ENCODE data around the gene PRSS53.

The PRSS53 gene

GRCh38 chr16:31117384-31118222 lies 28.9 kb upstream of the PRSS53 start, which contains the start of gene KAT8:
KAT8 (plus strand) TSS chr16:31117664; CDS start chr16:31117682, 18 bp downstream.
- peak within 1 kb of the TSS; percentile 92 for H3K4me2 ChIP-seq (ENCODE audit: insufficient read depth, low read length)
- H3K36me3 ChIP-seq (ENCODE audit: insufficient read depth, low read length) = peaks cover 50% of the 10 kb centered on the region
- peak within 1 kb of the TSS; percentile 69; the same call in 1 of the 2 replicates for H2AFZ ChIP-seq (ENCODE audit: low read depth, low read length)
- ATAC-seq (ENCODE audit: insufficient read depth, low read depth) = peak; percentile 94
- H3K4me1 ChIP-seq (ENCODE audit: insufficient read depth, low read length) = peaks cover 29% of the 10 kb centered on the region
- peak; percentile 98 for DNase-seq
- H3K27me3 ChIP-seq (ENCODE audit: insufficient read depth, low read length, poor library complexity) = no peaks in the 10 kb centered on the region
- H3K27ac ChIP-seq (ENCODE audit: low read length) = peak within 1 kb of the TSS; percentile 84
- peaks cover 16% of the 10 kb centered on the region for H4K20me1 ChIP-seq (ENCODE audit: insufficient read depth, low read length)
- H3K79me2 ChIP-seq (ENCODE audit: insufficient read depth, low read length) = peaks cover 34% of the 10 kb centered on the region
- TF ChIP-seq CTCF (IDR thresholded peaks at IDR 0.05; ENCODE audit: borderline replicate concordance, extremely low read depth, low read length, poor library complexity, severe bottlenecking) (no peak), EZH2 (IDR thresholded peaks at IDR 0.05; ENCODE audit: borderline replicate concordance, low read depth, low read length, severe bottlenecking) (no peak)
- peak within 1 kb of the TSS; percentile 56 for H3K9ac ChIP-seq (ENCODE audit: low read depth, low read length)
- H3K4me3 ChIP-seq (ENCODE audit: low read depth in 1 of 2, low read length in 2 of 2) = peak within 1 kb of the TSS; percentile 62
- no peaks in the 10 kb centered on the region for H3K9me3 ChIP-seq (ENCODE audit: insufficient read depth, low read length, severe bottlenecking)

- H3K36me3 ChIP-seq (ENCODE audit: insufficient read depth, low read length) = peaks cover 50% of the 10 kb centered on the region
- no peak for ATAC-seq (ENCODE audit: insufficient read depth, low read depth)
- H3K9ac ChIP-seq (ENCODE audit: low read depth, low read length) = no peak overlapping the region
Measured at GRCh38 chr16:31114468-31114867, 25.7 kb upstream of the PRSS53 start.

GRCh38 chr16:31113121-31114120 lies 24.7 kb upstream of the PRSS53 start:
- Histone ChIP-seq H2AFZ (ENCODE audit: low read depth, low read length) (no peak overlapping the region), H3K4me2 (ENCODE audit: insufficient read depth, low read length) (no peak overlapping the region), H3K36me3 (ENCODE audit: insufficient read depth, low read length) (peaks cover 42% of the 10 kb centered on the region), H3K9ac (ENCODE audit: low read depth, low read length) (no peak overlapping the region; the same call in 1 of the 2 replicates), H3K79me2 (ENCODE audit: insufficient read depth, low read length) (peaks cover 32% of the 10 kb centered on the region), H3K9me3 (ENCODE audit: insufficient read depth, low read length, severe bottlenecking) (no peaks in the 10 kb centered on the region), H3K4me3 (ENCODE audit: low read depth in 1 of 2, low read length in 2 of 2) (no peak overlapping the region), H3K4me1 (ENCODE audit: insufficient read depth, low read length) (peaks cover 33% of the 10 kb centered on the region), H3K27me3 (ENCODE audit: insufficient read depth, low read length, poor library complexity) (no peaks in the 10 kb centered on the region), H4K20me1 (ENCODE audit: insufficient read depth, low read length) (peaks cover 6% of the 10 kb centered on the region), H3K27ac (ENCODE audit: low read length) (0 out of 2 replicates have a peak overlapping the region, but pooled peaks have one; percentile 7)
- TF ChIP-seq CTCF (IDR thresholded peaks at IDR 0.05; ENCODE audit: borderline replicate concordance, extremely low read depth, low read length, poor library complexity, severe bottlenecking) (no peak), EZH2 (IDR thresholded peaks at IDR 0.05; ENCODE audit: borderline replicate concordance, low read depth, low read length, severe bottlenecking) (no peak)
- no peak for ATAC-seq (ENCODE audit: insufficient read depth, low read depth)
- no peak for DNase-seq

More at GRCh38 chr16:31114468-31114867, 25.7 kb upstream of the PRSS53 start:
- H2AFZ ChIP-seq (ENCODE audit: low read depth, low read length) = no peak overlapping the region
- TF ChIP-seq EZH2 (IDR thresholded peaks at IDR 0.05; ENCODE audit: borderline replicate concordance, low read depth, low read length, severe bottlenecking) (no peak), CTCF (IDR thresholded peaks at IDR 0.05; ENCODE audit: borderline replicate concordance, extremely low read depth, low read length, poor library complexity, severe bottlenecking) (no peak)
- no peaks in the 10 kb centered on the region for H3K27me3 ChIP-seq (ENCODE audit: insufficient read depth, low read length, poor library complexity)
- H3K4me2 ChIP-seq (ENCODE audit: insufficient read depth, low read length) = no peak overlapping the region
- H3K79me2 ChIP-seq (ENCODE audit: insufficient read depth, low read length) = peaks cover 32% of the 10 kb centered on the region
- no peak overlapping the region for H3K4me3 ChIP-seq (ENCODE audit: low read depth in 1 of 2, low read length in 2 of 2)
- H3K27ac ChIP-seq (ENCODE audit: low read length) = no peak overlapping the region
- H3K9me3 ChIP-seq (ENCODE audit: insufficient read depth, low read length, severe bottlenecking) = no peaks in the 10 kb centered on the region
- peaks cover 35% of the 10 kb centered on the region for H3K4me1 ChIP-seq (ENCODE audit: insufficient read depth, low read length)
- no peak for DNase-seq
- peaks cover 13% of the 10 kb centered on the region for H4K20me1 ChIP-seq (ENCODE audit: insufficient read depth, low read length)
